ENCODE data around the gene IMPA2.

Gene IMPA2

GRCh38 chr18:12021077-12021476 lies 39.8 kb downstream of the IMPA2 start:
- in situ Hi-C loops (cut with HindIII; ENCODE audit: low sequenced_read_pairs): loop anchor here (25.0 kb wide), 1 partner anchor 284 kb away; no protein-coding TSS in a partner anchor
- no peak for DNase-seq (ENCODE audit: low read depth)
- TF ChIP-seq CTCF (IDR thresholded peaks at IDR 0.05; ENCODE audit: low read depth, low read length, missing control alignments): no peak
- no peak overlapping the region for H3K4me3 ChIP-seq (ENCODE audit: low read depth, low read length)

- no peak for TF ChIP-seq CTCF (IDR thresholded peaks at IDR 0.05; ENCODE audit: low read depth, low read length, missing control alignments)
- H3K4me3 ChIP-seq (ENCODE audit: low read depth, low read length): no peak overlapping the region
- in situ Hi-C loops (cut with HindIII; ENCODE audit: low sequenced_read_pairs): loop anchor here (25.0 kb wide), 1 partner anchor 284 kb away; no protein-coding TSS in a partner anchor
- DNase-seq (ENCODE audit: low read depth): no peak
Observed at GRCh38 chr18:12021596-12021995, 40.3 kb downstream of the IMPA2 start.

- no peak for DNase-seq (ENCODE audit: low read depth)
- in situ Hi-C loops (cut with HindIII; ENCODE audit: low sequenced_read_pairs): loop anchor here (25.0 kb wide), 1 partner anchor 286 kb away; no protein-coding TSS in a partner anchor
- TF ChIP-seq CTCF (IDR thresholded peaks at IDR 0.05; ENCODE audit: low read depth, low read length, missing control alignments): no peak
- H3K4me3 ChIP-seq (ENCODE audit: low read depth, low read length): no peak overlapping the region
Observed at GRCh38 chr18:12023375-12023774, 42.1 kb downstream of the IMPA2 start.

- DNase-seq (ENCODE audit: low read depth): no peak
- in situ Hi-C loops (cut with HindIII; ENCODE audit: low sequenced_read_pairs): no loop called here
- H3K4me3 ChIP-seq (ENCODE audit: low read depth, low read length): no peak overlapping the region
- TF ChIP-seq CTCF (IDR thresholded peaks at IDR 0.05; ENCODE audit: low read depth, low read length, missing control alignments): no peak
Observed at GRCh38 chr18:12026562-12026961, 45.3 kb downstream of the IMPA2 start.

- H3K4me3 ChIP-seq (ENCODE audit: low read depth, low read length): no peak overlapping the region
- in situ Hi-C loops (cut with HindIII; ENCODE audit: low sequenced_read_pairs): no loop called here
- TF ChIP-seq CTCF (IDR thresholded peaks at IDR 0.05; ENCODE audit: low read depth, low read length, missing control alignments): no peak
- DNase-seq (ENCODE audit: low read depth): no peak
Observed at GRCh38 chr18:12027046-12027445, 45.7 kb downstream of the IMPA2 start.

GRCh38 chr18:12027480-12027879 lies 46.2 kb downstream of the IMPA2 start:
- in situ Hi-C loops (cut with HindIII; ENCODE audit: low sequenced_read_pairs): no loop called here
- TF ChIP-seq CTCF (IDR thresholded peaks at IDR 0.05; ENCODE audit: low read depth, low read length, missing control alignments): no peak
- DNase-seq (ENCODE audit: low read depth): no peak
- H3K4me3 ChIP-seq (ENCODE audit: low read depth, low read length): no peak overlapping the region

All from astrocyte of the cerebellum (primary cell).